NCI-H345 treated with DMSO at 0.1 percent for 48 hours (cell line): ENCODE results near the gene CMTM2.
"Not testable (repeated sequence)": the region's sequence is repeated elsewhere in the genome, so short reads cannot be mapped to it uniquely, and the experiment has no call there.

Experiments used
- DNase-seq: peaks from one replicate; lab custom pipeline; 2025; ENCODE audit not compliant: unreplicated experiment; lab: John Stamatoyannopoulos, UW

CMTM2 gene

GRCh38 chr16:66552286-66553177 is 26.7 kb upstream of the CMTM2 start, which contains the start of gene CKLF:
CKLF (plus strand) TSS chr16:66552576; CDS start chr16:66552716, 140 bp downstream.
- DNase-seq: peak; percentile 35

GRCh38 chr16:66553223-66553622 is 26.0 kb upstream of the CMTM2 start:
- DNase-seq: no peak

DNA sequence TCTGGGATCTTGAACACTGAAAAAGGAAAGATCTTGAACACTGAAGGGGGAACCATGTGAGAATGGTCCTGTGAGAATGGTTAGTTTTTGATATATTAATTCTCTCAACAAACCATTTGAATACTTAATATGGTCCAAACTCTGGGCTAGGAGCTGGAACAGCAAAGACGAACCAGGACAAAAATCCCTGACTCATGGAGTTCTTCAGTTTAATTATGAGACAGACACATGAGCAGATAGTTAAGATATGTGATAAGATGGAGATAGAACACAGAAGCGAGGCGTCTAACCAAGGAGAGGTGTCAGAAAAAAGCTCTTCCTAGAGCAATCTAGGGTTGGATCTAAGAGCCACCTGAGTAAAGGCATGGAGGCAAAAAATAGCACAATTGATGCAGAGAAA is 25.2 kb upstream of the CMTM2 start:
- DNase-seq: no peak

GRCh38 chr16:66554495-66554894 is 24.8 kb upstream of the CMTM2 start:
- DNase-seq: no peak

DNA sequence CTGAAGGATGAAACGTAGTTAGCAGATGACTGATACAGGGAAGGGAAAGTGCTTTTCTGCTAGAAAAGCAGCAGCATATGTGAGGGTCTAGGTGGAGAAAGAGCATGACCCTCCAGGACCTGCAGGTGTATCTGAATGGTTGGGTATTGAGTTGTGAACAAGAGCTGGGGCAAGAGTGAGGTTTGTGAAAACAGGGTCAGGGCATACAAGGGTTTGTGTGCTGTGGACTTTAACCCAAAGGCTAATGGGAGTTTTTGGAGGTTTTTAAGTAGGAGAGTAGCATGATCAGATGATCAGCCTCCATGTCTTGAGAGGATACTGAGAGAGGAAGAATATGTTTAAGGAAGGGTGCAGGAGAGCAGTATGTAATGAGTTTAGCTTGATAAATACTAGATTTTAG is 19.2 kb upstream of the CMTM2 start:
- no peak for DNase-seq

DNA sequence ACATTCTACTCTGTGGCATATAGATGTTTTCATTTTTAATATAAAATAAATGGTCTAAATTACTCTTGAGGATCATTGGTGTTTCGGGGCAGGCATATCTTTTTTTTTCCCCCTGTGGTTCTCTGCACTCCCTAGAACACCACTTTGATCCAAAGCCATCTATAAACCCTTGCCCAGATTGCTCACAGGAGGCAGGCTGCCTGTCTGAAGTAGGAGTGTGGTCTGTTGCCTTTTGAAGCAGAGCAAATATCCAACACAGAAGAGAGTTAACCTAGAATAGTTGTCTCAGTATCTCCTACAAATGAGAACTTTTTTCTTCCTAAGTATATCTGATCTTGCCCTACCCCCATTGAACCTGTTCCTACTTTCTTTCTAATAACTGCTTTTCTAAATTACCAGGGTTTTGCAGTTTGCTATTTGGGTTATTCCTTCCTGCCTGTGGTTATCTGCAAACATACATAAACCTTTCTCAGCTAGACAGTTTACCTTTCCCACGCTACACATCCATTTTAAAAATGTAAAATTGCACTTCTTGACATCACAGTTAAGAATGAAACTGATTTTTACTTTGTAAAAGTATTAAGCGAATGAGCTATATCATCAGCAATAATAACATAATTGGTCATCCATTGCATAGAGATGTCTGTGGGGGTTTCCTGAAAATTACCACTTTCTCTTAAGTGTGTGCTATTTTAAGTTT is 17.7 kb upstream of the CMTM2 start:
- DNase-seq: no peak

DNA sequence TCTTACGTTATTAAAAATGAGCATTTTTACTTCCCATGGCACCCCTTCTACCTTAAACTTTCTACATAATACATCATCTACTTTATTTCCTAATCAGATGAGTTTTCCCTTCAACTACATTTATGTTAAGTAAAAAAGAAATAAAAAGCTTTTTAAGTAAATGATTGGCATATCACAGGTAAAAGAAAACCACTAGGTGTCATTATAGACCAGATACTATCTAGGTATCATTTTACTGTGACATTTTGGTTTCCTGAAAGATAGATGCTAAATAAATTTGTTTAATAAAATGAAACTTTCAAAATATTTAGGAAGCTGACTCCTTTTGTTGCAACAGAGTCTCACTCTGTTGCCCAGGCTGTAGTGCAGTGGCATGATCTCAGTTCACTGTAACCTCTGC is 16.9 kb upstream of the CMTM2 start:
- DNase-seq: no peak

DNA sequence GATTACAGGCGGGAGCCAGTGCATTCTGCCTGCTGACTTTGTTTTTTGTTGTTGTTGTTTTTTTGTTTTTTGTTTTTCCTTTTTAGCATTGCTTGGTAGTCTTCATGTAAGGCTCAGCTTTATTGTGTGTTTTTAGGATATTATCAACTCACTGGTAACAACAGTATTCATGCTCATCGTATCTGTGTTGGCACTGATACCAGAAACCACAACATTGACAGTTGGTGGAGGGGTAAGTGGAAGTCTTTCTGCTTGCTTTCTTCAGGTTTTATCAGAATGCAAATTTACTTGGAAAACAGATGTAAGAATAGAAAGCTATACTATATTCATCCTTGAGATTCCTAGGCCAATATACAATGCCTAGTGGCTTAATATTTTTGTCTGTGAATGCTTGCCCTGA is 16.3 kb upstream of the CMTM2 start:
- DNase-seq: no peak

- DNase-seq: no peak
Measured at GRCh38 chr16:66563574-66564334, 15.5 kb upstream of the CMTM2 start.

DNA sequence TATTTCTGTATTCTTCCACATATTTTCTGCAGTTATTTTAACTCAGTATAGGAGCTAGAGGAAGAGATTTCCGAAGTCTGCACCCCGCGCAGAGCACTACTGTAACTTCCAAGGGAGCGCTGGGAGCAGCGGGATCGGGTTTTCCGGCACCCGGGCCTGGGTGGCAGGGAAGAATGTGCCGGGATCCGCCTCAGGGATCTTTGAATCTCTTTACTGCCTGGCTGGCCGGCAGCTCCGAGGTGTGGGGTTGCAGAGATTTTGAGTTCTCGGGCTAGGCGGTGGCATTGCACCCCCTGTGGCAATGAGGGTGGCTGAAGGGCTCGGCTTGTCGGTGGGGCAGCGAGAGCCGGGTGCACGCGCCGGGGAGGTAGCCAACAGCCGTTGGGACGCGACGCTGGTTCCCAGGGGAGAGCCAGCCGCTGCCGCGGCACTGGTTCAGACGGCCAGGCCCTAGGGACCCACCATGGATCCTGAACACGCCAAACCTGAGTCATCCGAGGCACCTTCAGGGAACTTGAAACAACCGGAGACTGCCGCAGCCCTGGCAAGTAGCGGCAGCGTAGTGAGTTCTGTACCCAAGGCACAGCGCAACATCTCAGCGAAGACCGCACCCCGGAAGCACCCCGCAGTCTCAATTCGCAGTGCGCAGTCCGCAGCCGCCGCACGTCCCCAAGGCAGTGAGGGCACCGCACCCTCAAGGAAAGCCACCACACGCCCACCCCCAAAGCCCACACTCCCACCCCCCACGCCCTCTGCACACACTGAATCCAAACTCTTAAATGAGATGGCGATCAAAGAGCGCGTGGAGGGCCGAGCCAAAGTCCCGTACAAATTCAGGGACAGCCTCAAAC is 13.0 kb upstream of the CMTM2 start, which contains the start of gene CMTM1:
TSS of gene CMTM1 (plus strand) at position 389 of the 851 bp plus-strand sequence. CDS start at position 464, 75 bp downstream.
- DNase-seq: no peak

- not testable (repeated sequence) for DNase-seq
Measured at GRCh38 chr16:66567270-66567669, 12.0 kb upstream of the CMTM2 start.

DNA sequence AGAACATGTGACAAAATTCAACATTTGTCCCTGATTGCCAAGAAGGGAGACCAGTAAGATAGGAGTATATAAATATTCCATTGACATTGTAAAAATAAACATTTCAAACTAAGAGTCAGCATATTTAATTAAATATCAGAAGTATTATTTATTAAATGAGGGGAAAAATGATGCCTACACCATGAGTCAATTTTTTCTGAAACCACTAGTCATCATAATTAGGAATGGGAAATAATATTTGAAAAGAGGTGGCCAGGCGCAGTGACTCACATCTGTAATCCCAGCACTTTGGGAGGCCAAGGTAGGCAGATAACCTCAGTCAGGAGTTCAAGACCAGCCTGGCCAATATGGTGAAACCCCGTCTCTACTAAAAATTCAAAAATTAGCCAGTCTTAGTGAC is 10.9 kb upstream of the CMTM2 start:
- no peak for DNase-seq

- DNase-seq: no peak
Measured at GRCh38 chr16:66569131-66569530, 10.1 kb upstream of the CMTM2 start.

GRCh38 chr16:66569827-66570405 is 9.3 kb upstream of the CMTM2 start:
- no peak for DNase-seq

DNA sequence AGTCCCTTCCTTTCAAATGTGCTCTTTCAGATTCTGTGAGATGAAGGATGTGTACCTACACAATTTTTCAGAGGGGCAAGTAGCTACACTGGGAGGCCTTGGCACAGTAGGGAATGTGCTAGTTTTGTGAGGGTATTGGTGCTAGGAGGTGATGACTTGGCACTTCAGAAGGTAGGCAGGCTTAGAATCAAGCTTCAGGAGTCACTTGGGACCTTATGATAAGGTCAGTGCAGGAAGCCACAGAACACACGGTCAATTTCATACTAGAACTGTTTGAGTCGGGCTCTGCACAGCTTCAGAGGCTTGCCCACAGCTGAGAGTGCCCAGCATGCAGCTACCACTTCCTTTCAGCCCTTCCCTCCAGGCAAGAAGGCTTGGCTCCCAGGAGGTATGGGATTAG is 6.9 kb upstream of the CMTM2 start:
- DNase-seq: no peak

DNA sequence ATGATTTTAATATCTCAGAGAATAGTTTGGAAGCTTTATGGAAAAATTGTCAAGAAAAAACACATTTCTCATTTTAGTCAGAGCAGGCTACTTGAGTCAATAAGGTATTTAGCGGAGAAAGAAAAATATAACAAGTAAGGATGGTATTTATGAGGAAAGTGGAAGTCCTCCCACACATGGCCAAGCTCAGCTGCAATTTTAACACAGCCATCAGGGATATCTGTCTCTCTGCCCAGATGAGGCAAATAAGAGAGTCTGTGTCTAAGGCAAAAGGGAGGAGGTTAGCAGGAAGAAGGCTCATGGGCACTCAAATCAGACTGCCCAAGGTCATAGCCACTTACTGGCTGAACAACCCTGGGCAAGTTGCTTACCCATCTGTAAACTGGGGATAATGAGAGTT is 5.2 kb upstream of the CMTM2 start:
- DNase-seq: no peak

GRCh38 chr16:66574531-66574930 is 4.7 kb upstream of the CMTM2 start:
- no peak for DNase-seq

GRCh38 chr16:66575060-66575459 is 4.2 kb upstream of the CMTM2 start:
- DNase-seq: no peak

DNA sequence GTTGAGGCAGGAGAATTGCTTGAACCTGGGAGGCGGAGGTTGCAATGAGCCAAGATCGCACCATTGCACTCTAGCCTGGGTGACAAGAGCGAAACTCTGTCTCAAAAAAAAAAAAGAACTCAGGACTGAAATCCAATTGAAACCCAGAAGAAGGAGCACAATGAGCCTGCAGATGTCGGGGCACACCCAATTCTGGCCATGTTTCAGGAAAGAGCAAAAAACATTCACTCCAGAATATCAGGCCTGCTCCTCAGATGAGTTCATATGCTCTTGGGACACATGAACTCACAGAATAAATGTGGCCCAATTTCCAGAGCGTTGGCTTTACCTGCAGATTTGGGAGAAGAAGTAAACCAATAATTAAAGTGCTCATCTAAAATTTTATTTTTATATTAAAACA is 3.0 kb upstream of the CMTM2 start:
- no peak for DNase-seq

DNA sequence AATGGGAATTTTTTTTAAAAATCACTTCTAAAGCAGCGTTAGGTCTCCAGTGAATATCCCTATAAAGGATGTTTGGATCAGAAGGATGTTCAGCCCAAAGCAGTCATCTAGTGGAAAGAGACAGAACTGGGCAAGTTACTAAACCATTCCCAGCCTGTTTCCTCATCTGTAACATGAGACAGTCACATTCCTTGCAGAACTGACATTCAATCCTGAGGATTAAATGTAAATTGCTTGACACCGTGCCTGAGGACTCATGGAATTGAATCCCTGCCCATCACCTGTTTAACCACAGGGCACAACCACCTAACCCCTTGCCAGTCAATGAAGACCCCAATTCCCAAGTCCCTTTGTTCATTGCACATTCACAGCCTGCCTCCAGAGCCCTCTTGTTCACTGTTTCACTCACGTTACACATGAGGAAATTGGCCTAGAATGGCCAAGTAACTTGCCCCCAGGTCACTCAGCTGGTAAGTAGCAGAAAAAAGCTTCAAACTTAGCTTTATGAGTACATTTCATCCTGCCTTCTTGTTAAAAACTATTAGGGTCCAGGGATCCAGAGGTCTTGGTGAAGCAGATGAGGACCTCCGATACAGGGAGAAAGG is 1.4 kb downstream of the CMTM2 start:
- DNase-seq: no peak
